Glomerular visceral epithelial cell (primary cell): ENCODE results near the gene NRN1L.
A peak's percentile ranks its signal among the peaks of the same experiment; 100 is the strongest.
"Not testable (repeated sequence)": the region's sequence is repeated elsewhere in the genome, so short reads cannot be mapped to it uniquely, and the experiment has no call there.

ENCODE experiments used
- DNase-seq: peaks from one replicate; pipeline ENCODE4 v3.0.0-alpha.2; 2016; ENCODE audit errors: extremely low spot score

The NRN1L gene

DNA sequence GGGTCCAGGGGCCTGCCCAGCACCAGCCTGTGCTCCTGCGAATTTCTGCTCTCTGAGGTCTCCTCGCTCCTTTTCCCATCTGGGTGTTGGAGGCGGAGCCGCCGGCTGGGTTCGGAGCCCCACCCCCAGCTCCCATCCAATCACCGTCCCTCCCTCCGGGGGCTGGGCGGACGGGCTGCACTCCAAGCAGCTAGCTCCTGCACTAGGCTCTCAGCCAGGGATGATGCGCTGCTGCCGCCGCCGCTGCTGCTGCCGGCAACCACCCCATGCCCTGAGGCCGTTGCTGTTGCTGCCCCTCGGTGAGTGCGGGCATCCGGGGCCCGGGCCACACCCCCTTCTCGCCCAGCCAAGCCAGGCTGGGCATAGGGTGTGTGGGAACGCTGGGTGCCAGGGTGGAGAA lies at the start of gene NRN1L:
TSS of gene NRN1L (plus strand) at position 202 of the 400 bp plus-strand sequence. CDS start at position 221, 19 bp downstream.
- DNase-seq, result no peak

DNA sequence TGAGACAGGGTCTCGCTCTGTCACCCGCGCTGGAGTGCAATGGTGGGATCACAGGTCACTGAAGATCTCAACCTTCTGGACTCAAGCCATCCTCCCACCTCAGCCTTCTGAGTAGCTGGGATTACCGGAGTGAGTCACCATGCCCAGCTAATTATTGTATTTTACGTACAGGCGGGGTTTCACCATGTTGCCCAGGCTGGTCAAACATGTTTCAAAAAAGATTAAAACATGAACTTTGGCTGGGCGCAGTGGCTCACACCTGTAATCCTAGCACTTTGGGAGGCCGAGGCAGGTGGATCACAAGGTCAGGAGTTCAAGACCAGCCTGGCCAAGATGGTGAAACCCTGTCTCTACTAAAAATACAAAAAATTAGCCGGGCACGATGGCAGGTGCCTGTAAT lies 47.5 kb upstream of the NRN1L start:
- DNase-seq, result not testable (repeated sequence)

DNA sequence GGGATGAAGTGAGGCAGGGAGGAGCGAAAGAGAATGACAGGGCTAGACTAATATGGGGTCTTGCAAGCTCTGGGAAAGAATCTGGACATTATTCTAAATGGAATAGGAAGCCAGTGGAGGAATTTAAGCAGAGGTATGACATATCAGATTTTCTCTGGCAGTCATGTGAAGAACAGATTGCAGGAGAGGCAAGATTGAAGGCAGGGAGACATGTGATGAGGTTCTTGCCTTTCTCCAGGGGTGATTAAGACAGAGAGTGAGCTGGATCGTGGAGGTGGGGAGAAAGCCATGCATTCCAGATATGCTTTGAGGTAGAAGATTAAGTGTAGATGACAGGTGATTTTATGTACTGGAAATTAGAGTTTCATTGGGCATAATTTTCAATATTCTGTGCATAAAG lies 46.9 kb upstream of the NRN1L start:
- DNase-seq, result no peak

DNA sequence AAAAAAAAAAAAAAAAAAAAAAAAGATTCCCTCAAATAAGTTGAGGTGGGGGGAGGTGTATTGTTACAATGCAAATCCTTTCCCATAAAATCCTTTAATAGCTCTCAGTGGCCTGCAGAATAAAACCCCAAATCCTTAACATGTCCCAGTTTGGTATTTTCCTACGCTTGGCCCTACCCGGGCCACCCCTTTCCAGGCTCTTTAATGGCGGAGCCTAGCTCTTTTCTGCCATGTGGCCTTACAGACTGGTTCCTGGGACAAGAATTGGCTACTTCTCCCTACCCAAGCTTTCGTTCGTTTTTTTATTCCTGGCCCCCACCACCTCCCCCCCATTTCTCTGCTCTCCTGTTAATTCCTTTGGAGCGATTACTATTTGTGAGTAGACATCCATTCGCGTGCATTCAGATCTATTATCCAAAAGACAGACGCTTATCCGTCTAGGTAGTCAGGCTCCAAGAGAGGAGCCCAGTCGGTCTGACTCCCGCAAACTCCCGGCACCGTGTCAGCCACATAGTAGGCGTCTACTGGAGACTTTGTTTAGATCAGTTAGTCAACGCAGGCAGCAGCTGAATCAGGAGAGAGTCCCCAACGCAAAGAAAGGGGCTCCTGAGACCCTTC lies 43.4 kb upstream of the NRN1L start:
- DNase-seq, result no peak

DNA sequence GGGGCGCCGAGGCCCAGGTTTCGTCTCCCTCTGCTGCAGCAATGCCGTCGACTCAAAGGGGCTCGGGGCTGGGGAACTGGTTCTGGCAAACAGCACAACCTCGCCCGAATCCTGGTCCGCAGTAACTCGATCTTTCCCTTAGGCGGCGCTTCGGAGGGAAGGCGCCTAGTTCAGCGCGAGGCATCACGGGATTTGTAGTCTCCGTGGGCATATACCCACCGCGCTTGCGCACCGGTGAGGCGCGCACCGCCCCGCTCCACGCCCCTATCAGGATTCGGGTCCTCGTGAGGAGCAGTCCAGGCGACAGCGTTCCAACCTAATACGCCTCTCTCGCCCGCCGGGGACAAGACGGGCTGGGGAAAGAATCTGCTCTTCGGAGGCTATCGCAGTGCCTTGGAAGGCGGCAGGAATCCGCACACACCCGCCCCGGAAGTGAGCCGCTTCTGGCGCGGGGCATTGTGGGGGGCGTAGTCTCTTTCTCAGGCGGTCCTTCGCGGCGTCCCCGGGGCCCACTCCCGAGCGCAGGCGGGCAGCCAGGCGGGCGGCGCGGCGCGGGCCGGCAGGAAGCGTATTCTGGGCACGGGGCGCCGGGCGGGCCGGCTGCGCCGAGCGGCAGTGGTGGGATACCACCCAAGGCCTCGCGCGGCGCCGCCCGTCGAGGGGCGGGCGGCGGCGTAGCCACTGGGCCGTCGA lies 42.7 kb upstream of the NRN1L start, which contains the start of gene THAP11:
TSS of gene THAP11 (plus strand) at position 505 of the 693 bp plus-strand sequence. CDS start 235 bp downstream, outside the sequence.
- peak; percentile 92 for DNase-seq

DNA sequence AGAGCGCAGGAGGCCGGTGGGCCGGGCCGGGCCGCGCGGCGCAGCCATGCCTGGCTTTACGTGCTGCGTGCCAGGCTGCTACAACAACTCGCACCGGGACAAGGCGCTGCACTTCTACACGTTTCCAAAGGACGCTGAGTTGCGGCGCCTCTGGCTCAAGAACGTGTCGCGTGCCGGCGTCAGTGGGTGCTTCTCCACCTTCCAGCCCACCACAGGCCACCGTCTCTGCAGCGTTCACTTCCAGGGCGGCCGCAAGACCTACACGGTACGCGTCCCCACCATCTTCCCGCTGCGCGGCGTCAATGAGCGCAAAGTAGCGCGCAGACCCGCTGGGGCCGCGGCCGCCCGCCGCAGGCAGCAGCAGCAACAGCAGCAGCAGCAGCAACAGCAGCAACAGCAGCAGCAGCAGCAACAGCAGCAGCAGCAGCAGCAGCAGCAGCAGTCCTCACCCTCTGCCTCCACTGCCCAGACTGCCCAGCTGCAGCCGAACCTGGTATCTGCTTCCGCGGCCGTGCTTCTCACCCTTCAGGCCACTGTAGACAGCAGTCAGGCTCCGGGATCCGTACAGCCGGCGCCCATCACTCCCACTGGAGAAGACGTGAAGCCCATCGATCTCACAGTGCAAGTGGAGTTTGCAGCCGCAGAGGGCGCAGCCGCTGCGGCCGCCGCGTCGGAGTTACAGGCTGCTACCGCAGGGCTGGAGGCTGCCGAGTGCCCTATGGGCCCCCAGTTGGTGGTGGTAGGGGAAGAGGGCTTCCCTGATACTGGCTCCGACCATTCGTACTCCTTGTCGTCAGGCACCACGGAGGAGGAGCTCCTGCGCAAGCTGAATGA lies 42.0 kb upstream of the NRN1L start:
- no peak for DNase-seq

DNA sequence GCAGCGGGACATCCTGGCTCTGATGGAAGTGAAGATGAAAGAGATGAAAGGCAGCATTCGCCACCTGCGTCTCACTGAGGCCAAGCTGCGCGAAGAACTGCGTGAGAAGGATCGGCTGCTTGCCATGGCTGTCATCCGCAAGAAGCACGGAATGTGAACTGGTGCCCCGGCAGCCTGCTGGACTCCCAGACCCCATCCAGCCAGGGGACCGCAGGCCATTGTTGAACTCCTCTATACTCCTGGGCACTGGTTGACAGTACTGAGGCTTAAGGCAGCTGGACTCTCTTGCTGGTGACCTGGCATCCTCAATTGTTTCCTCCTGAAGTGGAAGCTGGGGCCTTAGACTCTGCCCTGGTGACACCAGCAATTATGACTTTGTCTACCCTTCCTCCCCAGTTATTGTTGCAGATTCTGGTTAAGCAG lies 41.3 kb upstream of the NRN1L start:
- no peak for DNase-seq

DNA sequence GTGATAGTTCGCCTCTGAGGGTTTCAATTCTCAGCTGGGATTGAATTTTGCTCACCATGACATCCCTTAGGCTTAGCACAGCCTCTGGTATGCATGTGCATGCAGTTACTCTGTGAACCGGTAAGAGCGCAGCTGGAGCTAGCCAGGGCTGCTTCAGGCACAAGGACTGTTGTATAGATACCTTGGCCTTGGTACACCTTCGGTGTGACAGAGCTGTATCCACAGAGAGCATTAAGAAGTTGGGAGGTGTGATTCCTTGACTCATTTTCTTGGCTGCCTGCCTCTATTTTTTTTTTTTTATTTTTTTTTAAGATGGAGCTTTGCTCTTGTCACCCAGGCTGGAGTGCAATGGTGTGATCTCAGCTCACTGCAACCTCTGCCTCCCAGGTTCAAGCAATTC lies 40.2 kb upstream of the NRN1L start:
- DNase-seq, result peak; percentile 42

DNA sequence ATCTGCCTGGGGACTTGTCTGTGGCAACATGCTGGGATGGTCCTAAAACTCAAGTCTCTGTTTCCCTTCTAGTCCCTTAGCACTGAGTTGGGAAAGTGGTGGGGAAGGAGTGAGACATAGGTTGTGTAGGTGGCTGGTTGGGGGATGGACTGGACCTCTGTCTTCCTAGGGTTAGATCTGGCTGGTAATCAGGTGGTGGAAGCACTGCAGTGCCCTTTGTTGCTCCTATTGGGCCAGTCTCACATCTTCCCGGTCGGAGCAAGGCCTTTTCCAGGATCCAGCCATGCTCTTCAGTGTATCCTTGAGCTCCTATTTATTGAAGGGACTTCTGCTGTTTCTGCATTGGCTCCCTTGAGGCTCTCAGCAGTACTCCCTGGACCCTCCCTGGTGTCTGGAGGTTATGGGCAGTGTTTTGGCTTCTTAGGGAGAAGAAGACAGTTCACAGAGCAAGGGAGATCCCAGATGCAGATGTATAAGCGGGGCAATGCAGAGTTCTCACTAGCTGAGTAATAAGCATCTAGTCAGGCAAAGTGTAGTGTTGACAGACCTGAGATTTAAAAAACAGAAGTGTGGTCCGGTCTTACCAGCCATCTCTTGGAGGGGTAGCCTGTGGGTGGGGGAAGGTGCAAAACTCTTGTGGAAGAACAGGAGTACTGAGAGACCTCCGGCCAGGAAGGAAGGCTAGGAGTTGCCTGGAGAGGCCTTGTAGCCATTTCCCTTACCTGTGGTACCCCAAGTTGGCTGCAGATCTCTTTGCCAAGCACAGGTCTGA lies 39.2 kb upstream of the NRN1L start:
- DNase-seq, result no peak

DNA sequence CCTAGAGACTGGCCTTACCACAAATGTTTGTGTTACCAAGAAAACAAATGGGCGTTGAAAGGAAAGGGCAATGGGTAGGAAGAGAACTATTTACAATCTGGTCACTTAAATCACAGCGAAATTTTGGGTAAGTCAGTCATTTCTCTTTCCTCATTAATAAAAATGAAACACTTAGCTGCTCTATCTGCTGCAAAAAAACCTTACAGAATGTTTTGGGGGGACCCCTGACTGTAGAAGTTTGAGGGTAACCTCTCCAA lies 38.7 kb upstream of the NRN1L start:
- DNase-seq, result no peak

DNA sequence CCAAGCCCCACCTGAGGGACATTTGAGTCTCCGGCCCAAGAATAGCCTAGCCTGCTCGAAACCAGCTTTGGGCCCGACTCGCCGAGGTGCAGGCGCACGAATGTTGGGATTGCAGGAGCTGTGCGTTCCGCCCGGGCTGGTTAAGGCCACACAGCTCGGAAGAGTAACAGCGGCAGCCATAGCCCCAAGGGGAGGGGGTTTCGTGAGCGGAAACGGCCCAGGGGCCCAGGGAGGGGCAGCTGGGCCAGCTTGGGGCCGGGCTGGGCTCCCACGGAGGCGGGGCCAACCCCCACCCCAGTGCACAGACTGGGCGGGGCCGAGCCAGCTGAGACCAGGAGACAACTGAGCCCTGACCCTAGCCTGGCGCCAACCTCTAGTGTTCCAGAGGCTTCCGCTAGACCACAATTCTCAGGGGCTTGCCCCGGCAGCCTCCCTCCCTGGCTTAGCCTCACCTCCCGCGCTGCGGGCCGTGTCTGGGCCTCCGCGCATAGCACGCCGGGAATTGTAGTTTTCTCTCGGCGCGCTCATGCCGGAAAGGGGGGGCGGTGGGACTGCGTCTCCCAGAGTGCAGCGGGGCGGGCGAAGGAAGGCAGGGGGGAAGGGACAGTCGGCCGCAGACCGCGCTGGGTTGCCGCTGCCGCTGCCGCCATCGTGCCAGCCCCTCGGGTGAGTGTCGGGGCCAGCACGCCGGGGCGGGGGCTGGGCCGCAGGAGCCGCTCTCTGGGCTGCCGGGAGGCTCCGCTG lies 38.2 kb upstream of the NRN1L start, which contains the start of gene NUTF2:
TSS of gene NUTF2 (plus strand) at position 614 of the 744 bp plus-strand sequence. CDS start 18,198 bp downstream, outside the sequence.
- peak; percentile 95 for DNase-seq

DNA sequence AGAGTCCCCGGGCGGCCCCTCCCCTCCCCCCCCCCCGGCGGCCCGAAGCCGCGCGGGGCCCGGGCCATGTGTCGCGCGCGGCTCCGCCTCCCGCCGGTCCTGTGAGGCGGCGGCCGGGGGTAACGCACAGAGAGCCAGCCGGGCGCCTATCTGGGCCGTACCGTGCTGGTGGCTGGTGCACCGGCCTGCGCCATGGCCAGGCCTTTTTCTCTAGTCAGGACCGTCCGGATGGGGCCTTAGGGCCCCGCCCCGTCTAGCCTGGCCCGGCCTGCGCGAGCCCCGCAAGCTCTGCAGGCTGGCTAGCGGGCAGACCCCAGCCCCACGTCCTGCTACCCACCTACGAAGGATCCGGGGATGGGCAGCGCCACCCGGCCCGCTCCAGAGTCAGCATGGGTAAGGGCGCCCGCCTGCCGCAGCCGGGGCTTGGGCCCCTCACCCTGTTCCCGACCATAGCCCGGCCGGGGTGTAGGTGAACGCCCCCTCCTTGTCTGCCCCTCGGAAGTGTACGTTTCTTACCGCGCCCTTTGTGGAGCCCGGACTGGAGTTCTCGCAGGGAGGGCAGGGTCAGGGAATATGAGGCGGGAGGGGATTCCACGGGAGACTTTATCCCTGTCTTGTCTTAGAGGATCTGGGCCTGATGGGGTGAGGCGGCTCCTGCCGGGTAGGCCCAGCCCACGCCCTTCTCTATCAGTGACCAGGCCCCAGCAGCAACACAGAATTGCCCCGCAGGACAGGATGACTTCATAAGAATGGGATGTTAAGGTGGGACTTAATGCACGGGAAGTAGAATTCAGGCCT lies 37.4 kb upstream of the NRN1L start, which contains the start of gene CENPT:
TSS of gene CENPT (minus strand) at position 630 of the 798 bp plus-strand sequence. CDS start 13,834 bp downstream, outside the sequence.
- peak; percentile 77 for DNase-seq

DNA sequence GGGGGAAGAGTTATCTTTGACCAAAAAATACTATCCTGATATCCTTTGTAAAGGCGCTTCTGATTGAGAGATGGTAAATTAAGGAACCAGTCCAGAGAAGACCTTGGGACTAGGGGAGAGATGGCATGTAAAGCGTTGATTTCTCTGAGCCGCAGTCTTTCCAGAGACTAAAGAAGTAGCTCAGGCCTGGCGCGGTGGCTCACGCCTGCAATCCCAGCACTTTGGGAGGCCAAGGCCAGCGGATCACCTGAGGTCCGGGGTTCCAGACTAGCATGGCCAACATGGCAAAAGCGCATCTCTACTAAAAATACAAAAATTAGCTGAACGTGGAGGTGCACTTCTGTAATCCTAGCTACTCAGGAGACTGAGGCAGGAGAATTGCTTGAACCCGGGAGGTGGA lies 36.6 kb upstream of the NRN1L start:
- DNase-seq, result no peak

DNA sequence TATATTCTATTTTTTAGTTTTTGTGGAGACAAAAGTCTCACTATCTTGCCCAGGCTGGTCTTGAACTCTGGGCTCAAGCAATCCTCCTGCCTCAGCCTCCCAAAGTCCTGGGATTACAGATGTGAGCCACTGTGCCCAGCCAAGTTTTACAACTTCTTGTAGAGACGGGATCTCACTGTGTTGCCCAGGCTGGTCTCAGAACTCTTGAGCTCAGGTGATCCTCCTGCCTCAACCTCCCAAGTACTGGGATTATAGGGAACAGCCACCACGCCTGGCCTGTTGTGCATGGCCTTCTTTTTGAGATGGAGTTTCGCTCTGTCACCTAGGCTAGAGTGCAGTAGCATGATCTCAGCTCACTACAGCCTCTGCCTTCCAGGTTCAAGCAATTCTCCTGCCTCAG lies 31.0 kb upstream of the NRN1L start:
- no peak for DNase-seq

DNA sequence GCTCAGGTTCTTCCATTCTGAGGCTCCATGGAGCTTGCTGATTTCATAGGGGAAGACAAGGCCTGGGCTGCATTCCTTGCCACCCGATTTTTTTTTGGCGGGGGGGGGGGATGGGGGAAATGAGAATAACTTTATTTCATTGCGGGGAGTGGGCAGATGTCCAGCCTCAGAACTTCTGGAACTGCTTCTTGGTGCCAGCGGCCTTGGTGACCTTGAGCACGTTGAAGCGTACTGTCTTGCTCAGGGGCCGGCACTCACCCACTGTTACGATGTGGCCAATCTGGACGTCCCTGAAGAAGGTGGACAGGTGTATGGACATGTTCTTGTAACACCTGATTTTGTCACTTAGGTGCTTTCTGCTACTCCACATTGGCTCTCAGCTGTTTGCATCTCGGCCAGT lies 28.9 kb upstream of the NRN1L start:
- DNase-seq, result no peak

DNA sequence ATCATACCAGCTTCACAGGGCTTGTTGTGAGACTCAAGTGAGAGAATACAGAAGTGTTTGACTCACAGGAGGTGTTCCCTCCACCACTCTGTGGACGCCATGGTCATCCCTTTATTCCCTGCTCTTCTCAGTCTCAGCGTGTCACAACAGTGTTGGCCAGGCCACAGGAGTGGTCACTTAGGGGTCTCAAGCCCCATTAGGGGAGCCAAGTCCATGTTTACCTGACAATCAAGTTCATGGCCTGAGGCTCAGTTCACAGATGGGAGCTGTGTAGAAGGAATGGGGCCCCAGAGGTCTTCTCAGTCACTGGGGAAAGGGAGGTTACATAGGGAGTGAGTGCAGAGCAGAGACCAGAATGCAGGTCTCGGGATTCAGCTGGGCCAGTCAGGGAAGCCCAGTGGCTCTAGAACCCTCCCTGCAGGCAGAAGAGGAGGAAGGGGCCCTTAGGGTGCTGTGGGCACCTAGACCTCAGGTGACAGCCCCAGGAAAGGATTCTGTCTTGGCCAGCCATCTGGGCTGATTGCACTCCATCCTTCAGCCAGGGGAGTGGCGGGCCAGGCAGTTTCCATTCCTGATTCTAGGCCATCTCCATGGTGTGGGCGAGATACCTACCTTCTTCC lies 27.6 kb upstream of the NRN1L start:
- no peak for DNase-seq

DNA sequence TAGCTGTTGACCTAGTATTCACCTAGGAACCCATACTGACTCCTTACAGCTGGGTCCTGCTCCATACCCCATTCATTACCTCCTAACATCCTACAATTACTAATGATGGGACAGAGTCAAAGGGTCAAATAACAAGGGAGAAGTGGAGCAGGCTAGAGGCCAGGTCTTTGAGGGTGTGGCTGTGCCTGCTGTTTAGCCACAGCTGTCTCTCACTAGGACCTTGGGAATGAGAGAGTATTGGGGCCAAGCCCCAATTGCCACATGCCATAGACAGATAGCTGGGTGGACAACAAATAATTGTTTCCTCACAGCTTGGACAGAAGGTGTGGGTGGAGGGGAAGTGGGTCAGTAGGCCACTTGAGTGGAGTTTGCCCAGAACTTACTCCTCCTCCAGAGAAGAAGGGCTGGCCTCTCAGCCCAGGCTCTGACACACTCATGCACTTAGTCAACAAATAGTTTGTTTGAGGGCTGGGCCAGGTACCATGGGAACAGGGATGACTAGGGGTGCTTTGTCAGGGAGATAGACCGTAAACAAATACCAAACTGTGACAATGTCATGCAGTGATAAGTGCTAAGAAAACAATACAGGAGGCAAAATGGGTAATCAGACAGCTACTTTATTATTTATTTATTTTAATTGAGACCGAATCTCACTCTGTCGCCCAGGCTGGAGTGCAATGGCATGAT lies 27.0 kb upstream of the NRN1L start:
- DNase-seq, result peak; percentile 87

DNA sequence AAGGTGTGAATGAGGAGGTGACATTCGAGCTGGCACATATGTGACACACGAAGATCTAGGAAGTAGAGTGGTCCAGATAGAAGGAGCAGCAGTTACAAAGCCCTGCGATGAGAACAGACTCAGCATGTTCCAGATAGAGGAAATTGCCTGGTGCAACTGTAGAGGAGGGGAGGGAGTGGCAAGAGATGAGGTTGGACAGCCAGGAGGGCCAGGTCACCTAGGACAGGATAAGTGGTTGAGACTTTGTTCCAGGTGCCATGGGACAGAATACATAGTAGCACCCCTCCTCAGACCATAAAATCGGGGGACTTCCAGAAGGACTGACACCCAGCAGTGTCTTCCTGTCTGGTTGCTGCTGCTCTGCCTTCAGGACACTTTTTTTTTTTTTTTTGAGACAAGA lies 26.2 kb upstream of the NRN1L start:
- no peak for DNase-seq
